ENCODE measurements around the gene SUN1. TPM values are rescaled to one million over a fixed set of nuclear protein-coding genes. Genes with fewer than 3 reads are reported as not detected.

SUN1 gene
- total RNA-seq, 1 experiment from 2014 or later: 181 TPM

GRCh38 chr7:832968-833424 lies 720 bp downstream of the SUN1 start:
- Histone ChIP-seq H3K4me1 (ENCODE audit: control insufficient read depth in 1 of 2, insufficient read depth in 2 of 2, low read length in 2 of 2) (peaks cover 46 to 80% of the 10 kb centered on the region in 2 experiments), H3K9me3 (ENCODE audit: control insufficient read depth in 1 of 2, insufficient read depth in 1 of 2, low read depth in 1 of 2, low read length in 2 of 2) (no peaks in the 10 kb centered on the region), H3K4me3 (replicated peaks in 1 of 2; ENCODE audit: low read depth in 1 of 2, low read length in 2 of 2) (peak overlapping the region; percentile 13 to 45; a peak in 2 of 4 replicates), H3K9ac (ENCODE audit: low read length) (peak overlapping the region; percentile 75), H3K27me3 (ENCODE audit: insufficient read depth, low read length) (no peaks in the 10 kb centered on the region), H3K79me2 (ENCODE audit: insufficient read depth, low read length) (peaks cover 93% of the 10 kb centered on the region), H4K20me1 (ENCODE audit: insufficient read depth) (no peaks in the 10 kb centered on the region), H3K36me3 (ENCODE audit: control insufficient read depth in 1 of 2, insufficient read depth in 2 of 2, low read length in 2 of 2) (peaks cover 0 to 11% of the 10 kb centered on the region in 2 experiments; a peak in 1 of 4 replicates), H3K27ac (ENCODE audit: low read depth, low read length) (peak overlapping the region; percentile 98), H3K9me2 (ENCODE audit: insufficient read depth) (no peaks in the 10 kb centered on the region), H2AFZ (ENCODE audit: low read depth, low read length, poor library complexity, severe bottlenecking) (no peak overlapping the region), H3K4me2 (ENCODE audit: low read length) (peak overlapping the region; percentile 90)
- TSS peak; percentile 36 for BruUV-seq (replicated peaks)
- no peak for DNase-seq (ENCODE audit: low read depth, low spot score)
- intact Hi-C loops (cut with micrococcal nuclease): no loop called here
- ChIA-PET POLR2A (no interaction called here), RAD21 (ENCODE audit: low non-redundant PET in 1 of 2, low total read pairs in 2 of 2, uncharacterized antibody in 2 of 2, unreplicated experiment in 2 of 2) (no interaction called here), CTCF (interaction anchor here (1.7 kb wide), 1 partner anchor 41 kb away, joined by 5 read pairs; no protein-coding TSS in a partner anchor)
- TF ChIP-seq ZBTB33 (IDR thresholded peaks at IDR 0.05; ENCODE audit: extremely low read depth, insufficient replicate concordance, low read length) (no peak), JUND (IDR thresholded peaks at IDR 0.05) (no peak), FOSL1 (IDR thresholded peaks at IDR 0.05; ENCODE audit: low read depth) (no peak), TCF7L2 (IDR thresholded peaks at IDR 0.05; ENCODE audit: borderline replicate concordance, extremely low read depth, insufficient read depth, insufficient read length) (no peak), ZFX (IDR thresholded peaks at IDR 0.05) (no peak), RAD21 (IDR thresholded peaks at IDR 0.05; ENCODE audit: low read depth) (no peak), REST (IDR thresholded peaks at IDR 0.05; ENCODE audit: low read depth) (no peak), ATF3 (IDR thresholded peaks at IDR 0.05) (no peak), EZH2phosphoT487 (IDR thresholded peaks at IDR 0.05; ENCODE audit: borderline replicate concordance) (no peak), CEBPB (IDR thresholded peaks at IDR 0.05; ENCODE audit: low read depth) (no peak), MAX (IDR thresholded peaks at IDR 0.05) (no peak), SRF (IDR thresholded peaks at IDR 0.05; ENCODE audit: low read depth) (no peak), SP1 (IDR thresholded peaks at IDR 0.05; ENCODE audit: low read depth) (no peak), POLR2AphosphoS5 (IDR thresholded peaks at IDR 0.05; ENCODE audit: low read depth, low read length) (no peak), EZH2 (IDR thresholded peaks at IDR 0.05) (no peak), CTCF (IDR thresholded peaks at IDR 0.05 in 2 of 3, conservative IDR thresholded peaks at IDR 0.05 in 1 of 3; ENCODE audit: borderline replicate concordance in 1 of 3, insufficient read depth in 1 of 3, low read depth in 2 of 3, low read length in 2 of 3) (no peak), ZNF274 (IDR thresholded peaks at IDR 0.05; ENCODE audit: low read depth, low read length) (no peak), POLR2A (IDR thresholded peaks at IDR 0.05; ENCODE audit: borderline replicate concordance, extremely low read depth, insufficient read depth, insufficient read length) (no peak), SIN3A (IDR thresholded peaks at IDR 0.05; ENCODE audit: low read depth) (no peak)
- peak; percentile 18 for ATAC-seq
